Activated CD4-positive, CD25-positive, alpha-beta regulatory T cell treated with anti-CD3 and anti-CD28 coated beads, Interleukin-2, amount 50 U/mL, for 16 hours (primary cell): ENCODE data around the gene OPN1SW.

ENCODE experiments used
- DNase-seq: peaks from one replicate; pipeline ENCODE4 v3.0.0-alpha.2; 2020; ENCODE audit warnings: low read depth, low spot score

Gene OPN1SW

GRCh38 chr7:128775744-128776474 lies at the start of gene OPN1SW:
Gene OPN1SW, minus strand, starts transcription at chr7:128775794. Its CDS starts 13 bp downstream, at chr7:128775781.
- no peak for DNase-seq

GRCh38 chr7:128821724-128822123 lies 46.1 kb upstream of the OPN1SW start:
- no peak for DNase-seq

- no peak for DNase-seq
Measured at GRCh38 chr7:128818694-128819093, 43.1 kb upstream of the OPN1SW start.

- DNase-seq = no peak
Measured at GRCh38 chr7:128815289-128815942, 39.8 kb upstream of the OPN1SW start.

GRCh38 chr7:128814499-128814898 lies 38.9 kb upstream of the OPN1SW start:
- no peak for DNase-seq

GRCh38 chr7:128812514-128813168 lies 37.0 kb upstream of the OPN1SW start:
- DNase-seq = no peak

GRCh38 chr7:128811631-128812430 lies 36.2 kb upstream of the OPN1SW start:
- DNase-seq = no peak

GRCh38 chr7:128810997-128811396 lies 35.4 kb upstream of the OPN1SW start:
- DNase-seq = no peak

GRCh38 chr7:128810473-128810872 lies 34.9 kb upstream of the OPN1SW start:
- DNase-seq = no peak

- no peak for DNase-seq
Measured at GRCh38 chr7:128809363-128809762, 33.8 kb upstream of the OPN1SW start.

GRCh38 chr7:128807191-128807590 lies 31.6 kb upstream of the OPN1SW start:
- no peak for DNase-seq

GRCh38 chr7:128805225-128805624 lies 29.6 kb upstream of the OPN1SW start:
- DNase-seq = no peak

GRCh38 chr7:128804484-128804883 lies 28.9 kb upstream of the OPN1SW start:
- no peak for DNase-seq

- no peak for DNase-seq
Measured at GRCh38 chr7:128801667-128802418, 26.2 kb upstream of the OPN1SW start.

GRCh38 chr7:128801003-128801402 lies 25.4 kb upstream of the OPN1SW start:
- no peak for DNase-seq

GRCh38 chr7:128800567-128800966 lies 25.0 kb upstream of the OPN1SW start:
- DNase-seq = no peak

- no peak for DNase-seq
Measured at GRCh38 chr7:128799451-128799850, 23.9 kb upstream of the OPN1SW start.

- DNase-seq = no peak
Measured at GRCh38 chr7:128796327-128796726, 20.7 kb upstream of the OPN1SW start.

- no peak for DNase-seq
Measured at GRCh38 chr7:128795129-128795528, 19.5 kb upstream of the OPN1SW start.

- DNase-seq = no peak
Measured at GRCh38 chr7:128794436-128794835, 18.8 kb upstream of the OPN1SW start.

GRCh38 chr7:128794020-128794419 lies 18.4 kb upstream of the OPN1SW start:
- DNase-seq = no peak
